Mesenchymal stem cell (in vitro differentiated cells and primary cell): ENCODE results near the gene FAM168A.
A peak's percentile ranks its signal among the peaks of the same experiment; 100 is the strongest.
"Not testable (repeated sequence)": the region's sequence is repeated elsewhere in the genome, so short reads cannot be mapped to it uniquely, and the experiment has no call there.

Experiments used
- DNase-seq: peaks from one replicate; pipeline ENCODE4 v3.0.0-alpha.2; 2013
- H2AFZ ChIP-seq: one replicate; pipeline ENCODE4 v1.6.1; 2013; ENCODE audit warnings: low read depth, mild to moderate bottlenecking, control low read depth, inconsistent platforms, low read length, moderate library complexity
- H2AK5ac ChIP-seq: 2 replicates; pipeline ENCODE4 v1.6.1; 2013; ENCODE audit warnings: low read length, moderate library complexity, mild to moderate bottlenecking, inconsistent platforms; ENCODE audit not compliant: severe bottlenecking
- H2BK120ac ChIP-seq: one replicate; pipeline ENCODE4 v1.6.1; 2013; ENCODE audit warnings: low read depth, mild to moderate bottlenecking, inconsistent platforms, low read length, moderate library complexity
- H2BK12ac ChIP-seq, 2 experiments: one replicate each; pipeline ENCODE4 v1.6.1; 2013; ENCODE audit warnings: inconsistent platforms in 2 of 2, low read length in 2 of 2, mild to moderate bottlenecking in 2 of 2, moderate library complexity in 2 of 2, control low read depth in 1 of 2
- H2BK15ac ChIP-seq: one replicate; pipeline ENCODE4 v1.6.1; 2013; ENCODE audit warnings: mild to moderate bottlenecking, low read depth, inconsistent platforms; ENCODE audit not compliant: poor library complexity, severe bottlenecking
- H2BK5ac ChIP-seq: 2 replicates; pipeline ENCODE4 v1.6.1; 2013; ENCODE audit warnings: low read depth, mild to moderate bottlenecking, low read length, control low read depth, inconsistent platforms; ENCODE audit not compliant: poor library complexity, severe bottlenecking
- H3K14ac ChIP-seq, 2 experiments: one replicate each; pipeline ENCODE4 v1.6.1; 2013; ENCODE audit warnings: inconsistent platforms in 2 of 2, low read length in 2 of 2, control low read depth in 1 of 2, mild to moderate bottlenecking in 1 of 2, moderate library complexity in 1 of 2
- H3K18ac ChIP-seq, 2 experiments: one replicate each; pipeline ENCODE4 v1.6.1; 2013; ENCODE audit warnings: inconsistent platforms in 2 of 2, low read length in 2 of 2, control low read depth in 1 of 2, low read depth in 1 of 2, mild to moderate bottlenecking in 1 of 2
- H3K23ac ChIP-seq, 2 experiments: one replicate each; pipeline ENCODE4 v1.6.1; 2013; ENCODE audit warnings: inconsistent platforms in 2 of 2, low read length in 2 of 2, mild to moderate bottlenecking in 2 of 2, moderate library complexity in 2 of 2, control low read depth in 1 of 2
- H3K27ac ChIP-seq: 2 replicates; pipeline ENCODE4 v1.5.1; 2013; ENCODE audit warnings: mild to moderate bottlenecking, moderate library complexity, low read length, control low read depth, inconsistent platforms; ENCODE audit not compliant: poor library complexity, severe bottlenecking
- H3K27me3 ChIP-seq, 2 experiments: 2 replicates each; pipeline versions ENCODE4 v1.6.1 to v1.7.0; 2013; ENCODE audit warnings: low read length in 2 of 2, mild to moderate bottlenecking in 2 of 2, moderate library complexity in 2 of 2, control low read depth in 1 of 2, inconsistent platforms in 1 of 2; ENCODE audit not compliant: control insufficient read depth in 1 of 2, insufficient read depth in 1 of 2
- H3K36me3 ChIP-seq, 2 experiments: 2 replicates each; pipeline versions ENCODE4 v1.6.1 to v1.7.0; 2013; ENCODE audit warnings: low read length in 2 of 2, control low read depth in 1 of 2, inconsistent platforms in 1 of 2, low read depth in 1 of 2, mild to moderate bottlenecking in 1 of 2; ENCODE audit not compliant: insufficient read depth in 2 of 2, control insufficient read depth in 1 of 2
- H3K4ac ChIP-seq, 2 experiments: one replicate each; pipeline ENCODE4 v1.6.1; 2013; ENCODE audit warnings: inconsistent platforms in 2 of 2, low read length in 2 of 2, mild to moderate bottlenecking in 2 of 2, moderate library complexity in 2 of 2, control low read depth in 1 of 2, low read depth in 1 of 2
- H3K4me1 ChIP-seq: 2 replicates; pipeline ENCODE4 v1.6.1; 2013; ENCODE audit warnings: low read depth, low read length, control low read depth; ENCODE audit not compliant: control insufficient read depth, insufficient read depth
- H3K4me2 ChIP-seq: 2 replicates; pipeline ENCODE4 v1.6.1; 2013; ENCODE audit warnings: low read length, mild to moderate bottlenecking, inconsistent platforms; ENCODE audit not compliant: poor library complexity, severe bottlenecking
- H3K4me3 ChIP-seq, 2 experiments: 2 replicates each; pipeline versions ENCODE4 v1.5.1 to v1.7.0; 2013; ENCODE audit warnings: low read length in 2 of 2, mild to moderate bottlenecking in 2 of 2, control low read depth in 1 of 2, low read depth in 1 of 2; ENCODE audit not compliant: insufficient read depth in 1 of 2
- H3K79me1 ChIP-seq: replicated peaks from 2 replicates; pipeline ENCODE4 v1.6.1; 2013; ENCODE audit warnings: mild to moderate bottlenecking, control low read depth, low read length, inconsistent platforms; ENCODE audit not compliant: poor library complexity, severe bottlenecking
- H3K9ac ChIP-seq: 2 replicates; pipeline ENCODE4 v1.7.0; 2013; ENCODE audit warnings: mild to moderate bottlenecking, low read length, moderate library complexity
- H3K9me3 ChIP-seq: 2 replicates; pipeline ENCODE4 v1.7.0; 2013; ENCODE audit warnings: mild to moderate bottlenecking, low read length; ENCODE audit not compliant: control insufficient read depth
- H4K8ac ChIP-seq: one replicate; pipeline ENCODE4 v1.6.1; 2013; ENCODE audit warnings: inconsistent platforms, mild to moderate bottlenecking, low read length, moderate library complexity
- H4K91ac ChIP-seq: one replicate; pipeline ENCODE4 v1.6.1; 2013; ENCODE audit warnings: mild to moderate bottlenecking, low read length, inconsistent platforms
- WGBS: methylation state at CpG from one replicate; pipeline ENCODE4 v1.1.7; 2013; ENCODE audit warnings: mixed read lengths; 5-methylcytosine and 5-hydroxymethylcytosine counted together

Gene FAM168A

GRCh38 chr11:73580749-73581148, 17.2 kb downstream of the FAM168A start:
- not testable (repeated sequence) for DNase-seq, H2BK5ac ChIP-seq, H3K18ac ChIP-seq, H3K23ac ChIP-seq, H2AFZ ChIP-seq, H4K8ac ChIP-seq, H3K27ac ChIP-seq, H2AK5ac ChIP-seq, H2BK120ac ChIP-seq, H2BK15ac ChIP-seq, H3K9me3 ChIP-seq, H3K4me3 ChIP-seq, H3K14ac ChIP-seq, H3K4ac ChIP-seq, H4K91ac ChIP-seq, H2BK12ac ChIP-seq, H3K4me1 ChIP-seq, H3K4me2 ChIP-seq, H3K36me3 ChIP-seq, H3K9ac ChIP-seq, H3K27me3 ChIP-seq
- peaks cover 32% of the 10 kb centered on the region for H3K79me1 ChIP-seq
- no CpG with 5 or more reads among the region's 1 CpG for WGBS

DNA sequence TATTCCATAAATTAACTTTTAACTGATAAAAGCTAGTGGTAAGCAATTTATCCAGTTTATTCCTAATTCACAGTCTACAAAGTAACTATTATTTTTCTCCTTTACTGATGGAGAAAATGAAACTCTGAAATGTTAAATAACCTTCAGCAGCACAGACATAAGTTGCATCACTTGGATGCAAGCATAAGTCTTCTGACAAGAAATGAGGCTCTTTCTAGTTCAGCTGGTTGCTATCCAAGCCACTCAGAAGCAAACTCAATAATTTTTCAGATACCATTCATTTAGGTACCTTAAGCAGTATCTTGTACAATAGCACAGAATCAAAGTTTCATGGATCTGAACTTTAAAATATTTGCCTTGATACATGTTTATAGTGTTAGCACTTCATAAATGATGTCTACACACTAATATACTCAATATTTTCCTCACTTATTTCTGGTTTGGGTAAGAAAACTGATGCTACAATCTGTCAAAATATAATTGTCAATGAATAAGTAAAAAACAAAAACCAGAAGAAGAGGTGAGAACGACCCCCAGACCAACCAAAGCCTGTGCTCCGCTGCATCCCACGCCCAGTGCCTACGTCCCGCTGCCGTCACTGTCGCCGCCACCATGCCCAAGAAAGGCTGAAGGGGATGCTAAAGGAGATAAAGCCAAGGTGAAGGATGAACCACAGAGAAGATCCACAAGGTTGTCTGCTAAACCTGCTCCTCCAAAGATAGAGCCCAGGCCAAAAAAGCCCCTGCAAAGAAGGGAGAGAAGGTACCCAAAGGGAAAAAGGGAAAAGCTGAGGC, 18.1 kb downstream of the FAM168A start:
- no peak overlapping the region for H2AK5ac ChIP-seq
- no peak overlapping the region for H3K27ac ChIP-seq
- H3K4ac ChIP-seq: no peak overlapping the region
- no peak overlapping the region for H3K4me2 ChIP-seq
- DNase-seq: no peak
- H3K14ac ChIP-seq: no peak overlapping the region
- no peak overlapping the region for H2BK15ac ChIP-seq
- no peak overlapping the region for H3K9ac ChIP-seq
- no peak overlapping the region for H3K23ac ChIP-seq
- H3K18ac ChIP-seq: no peak overlapping the region
- no peak overlapping the region for H3K4me3 ChIP-seq
- no peaks in the 10 kb centered on the region for H3K9me3 ChIP-seq
- H2BK5ac ChIP-seq: no peak overlapping the region
- H2AFZ ChIP-seq: no peak overlapping the region
- H3K27me3 ChIP-seq: no peaks in the 10 kb centered on the region
- WGBS: 94% methylated on average over 8 of the region's 8 CpGs
- peaks cover 29% of the 10 kb centered on the region for H3K79me1 ChIP-seq
- no peaks in the 10 kb centered on the region for H3K36me3 ChIP-seq
- no peak overlapping the region for H2BK120ac ChIP-seq
- peak overlapping the region; percentile 34 for H4K91ac ChIP-seq
- H3K4me1 ChIP-seq: no peaks in the 10 kb centered on the region
- H4K8ac ChIP-seq: no peak overlapping the region
- no peak overlapping the region for H2BK12ac ChIP-seq

DNA sequence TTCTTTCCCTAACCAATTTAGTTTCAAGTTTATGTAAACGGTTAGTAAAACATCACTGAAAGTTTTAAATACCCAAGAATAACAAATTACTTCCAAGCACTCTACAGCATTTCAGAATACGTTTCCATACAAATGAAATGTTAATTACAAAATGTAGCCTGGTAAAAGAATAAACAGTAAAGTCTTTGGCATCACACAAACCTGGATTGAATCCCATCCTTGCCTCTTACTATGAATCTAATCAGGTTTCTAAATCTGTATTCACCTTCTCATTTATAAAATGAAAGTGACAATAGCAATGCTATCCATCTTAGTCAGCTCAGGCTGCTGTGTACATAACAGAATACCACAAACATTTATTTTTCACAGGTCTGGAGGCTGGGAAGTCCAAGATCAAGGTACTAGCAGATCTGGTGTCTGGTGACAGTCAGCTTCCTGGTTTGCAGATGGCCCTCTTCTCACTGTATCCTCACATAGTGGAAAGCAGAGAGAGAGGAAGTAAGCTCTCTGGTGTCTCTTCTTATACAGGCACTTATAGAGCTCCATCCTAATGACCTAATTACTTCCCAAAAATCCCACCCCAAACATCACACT, 19.2 kb downstream of the FAM168A start:
- Histone ChIP-seq H3K4ac (no peak overlapping the region), H3K36me3 (no peaks in the 10 kb centered on the region), H2BK120ac (no peak overlapping the region), H3K27me3 (no peaks in the 10 kb centered on the region), H2BK15ac (no peak overlapping the region), H2BK12ac (no peak overlapping the region), H3K79me1 (peaks cover 32% of the 10 kb centered on the region), H4K8ac (no peak overlapping the region), H2AFZ (no peak overlapping the region), H3K14ac (no peak overlapping the region), H3K18ac (no peak overlapping the region), H3K9ac (no peak overlapping the region), H3K4me3 (no peak overlapping the region), H3K4me2 (no peak overlapping the region), H3K27ac (no peak overlapping the region), H3K23ac (no peak overlapping the region), H3K4me1 (no peaks in the 10 kb centered on the region), H2BK5ac (no peak overlapping the region), H2AK5ac (no peak overlapping the region), H4K91ac (no peak overlapping the region), H3K9me3 (no peaks in the 10 kb centered on the region)
- DNase-seq: no peak
- no CpG with 5 or more reads among the region's 2 CpGs for WGBS

DNA sequence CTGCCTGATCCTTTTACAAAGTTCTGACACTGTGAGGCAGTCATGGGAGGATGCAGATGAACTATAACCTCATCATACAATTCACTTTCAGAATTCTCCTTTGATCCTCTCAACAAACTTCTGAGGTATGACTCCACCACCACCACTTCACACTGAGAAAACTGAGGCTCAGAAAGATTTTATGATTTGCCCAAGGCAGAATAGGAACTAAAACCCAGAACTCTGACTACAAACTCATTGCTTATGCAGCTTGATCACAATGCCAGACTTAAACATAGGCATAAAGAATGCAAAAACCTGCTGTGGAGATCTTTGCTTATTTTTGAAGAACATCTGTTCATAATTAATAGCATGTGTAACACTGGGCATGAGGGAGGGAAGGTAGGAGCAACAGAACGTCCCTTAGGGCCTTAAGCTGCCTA, 20.4 kb downstream of the FAM168A start:
- 50% methylated on average over 1 of the region's 1 CpG for WGBS
- no peak overlapping the region for H2BK12ac ChIP-seq
- no peak overlapping the region for H3K4me2 ChIP-seq
- no peak overlapping the region for H2BK5ac ChIP-seq
- no peaks in the 10 kb centered on the region for H3K27me3 ChIP-seq
- H3K9me3 ChIP-seq: no peaks in the 10 kb centered on the region
- H3K4ac ChIP-seq: peak overlapping the region in 1 of 2 experiments; percentile 20
- H2AFZ ChIP-seq: no peak overlapping the region
- no peak overlapping the region for H4K91ac ChIP-seq
- H3K36me3 ChIP-seq: no peaks in the 10 kb centered on the region
- H3K14ac ChIP-seq: no peak overlapping the region
- peaks cover 34% of the 10 kb centered on the region for H3K79me1 ChIP-seq
- no peak overlapping the region for H4K8ac ChIP-seq
- no peak overlapping the region for H2BK120ac ChIP-seq
- no peak overlapping the region for H2AK5ac ChIP-seq
- H3K23ac ChIP-seq: no peak overlapping the region
- no peak overlapping the region for H3K9ac ChIP-seq
- H3K4me1 ChIP-seq: no peaks in the 10 kb centered on the region
- DNase-seq: no peak
- H3K18ac ChIP-seq: no peak overlapping the region
- no peak overlapping the region for H3K4me3 ChIP-seq
- H3K27ac ChIP-seq: no peak overlapping the region
- no peak overlapping the region for H2BK15ac ChIP-seq
